CD8-positive, alpha-beta memory T cell (primary cell): ENCODE results near the gene GAB3. TPM values are rescaled to one million over a fixed set of nuclear protein-coding genes. Genes with fewer than 3 reads are reported as not detected.

Experiments used
- CTCF ChIA-PET: fragments of 350-600 bp; sonication (Branson Sonifier 250); formaldehyde crosslinking; loops from one replicate; lab custom pipeline; 2021; ENCODE audit warnings: antibody characterized with exemption; lab: Charles Lee
- POLR2A ChIA-PET: fragments of 350-600 bp; sonication (Branson Sonifier 250); formaldehyde crosslinking; loops from one replicate; lab custom pipeline; 2021; ENCODE audit warnings: antibody characterized with exemption; lab: Charles Lee
- DNase-seq, 5 donors: peaks; one replicate each; pipeline versions ENCODE4 v3.0.0 to v3.0.0-alpha.2; 2020 to 2022; ENCODE audit warnings: mixed read lengths in 1 of 5
- H3K27ac ChIP-seq: one replicate; pipeline ENCODE4 v1.7.0; 2013; ENCODE audit warnings: low read depth, mild to moderate bottlenecking, low read length, moderate library complexity
- H3K27me3 ChIP-seq: 2 replicates; pipeline ENCODE4 v1.7.0; 2013; ENCODE audit warnings: low read length, mild to moderate bottlenecking; ENCODE audit not compliant: insufficient read depth, poor library complexity, severe bottlenecking
- H3K36me3 ChIP-seq: 2 replicates; pipeline ENCODE4 v1.7.0; 2013; ENCODE audit warnings: mild to moderate bottlenecking, low read length, moderate library complexity; ENCODE audit not compliant: insufficient read depth
- H3K4me1 ChIP-seq: 2 replicates; pipeline ENCODE4 v1.7.0; 2013; ENCODE audit warnings: mild to moderate bottlenecking, low read length, moderate library complexity; ENCODE audit not compliant: insufficient read depth
- H3K4me3 ChIP-seq: 2 replicates; pipeline ENCODE4 v1.7.0; 2013; ENCODE audit warnings: mild to moderate bottlenecking, low read length
- H3K9me3 ChIP-seq: 2 replicates; pipeline ENCODE4 v1.7.0; 2013; ENCODE audit warnings: mild to moderate bottlenecking, low read length
- H3K27ac Mint-ChIP-seq, 8 donors: one replicate each; pipeline ENCODE4 v1.8.0; 2020 to 2021; ENCODE audit warnings: mixed read lengths in 8 of 8, mild to moderate bottlenecking in 6 of 8, inconsistent platforms in 3 of 8, moderate library complexity in 3 of 8
- H3K27me3 Mint-ChIP-seq, 2 donors: one replicate each; pipeline ENCODE4 v1.8.0; 2020 to 2021; ENCODE audit warnings: mixed read lengths in 2 of 2, mild to moderate bottlenecking in 1 of 2, moderate library complexity in 1 of 2
- H3K36me3 Mint-ChIP-seq, 3 donors: one replicate each; pipeline ENCODE4 v1.8.0; 2020 to 2021; ENCODE audit warnings: mixed read lengths in 3 of 3, inconsistent platforms in 1 of 3, mild to moderate bottlenecking in 1 of 3
- H3K4me1 Mint-ChIP-seq, 3 donors: one replicate each; pipeline ENCODE4 v1.8.0; 2020 to 2021; ENCODE audit warnings: mixed read lengths in 3 of 3, inconsistent platforms in 1 of 3, mild to moderate bottlenecking in 1 of 3
- H3K4me3 Mint-ChIP-seq, 7 donors: one replicate each; pipeline ENCODE4 v1.8.0; 2020 to 2021; ENCODE audit warnings: mixed read lengths in 7 of 7, mild to moderate bottlenecking in 6 of 7, moderate library complexity in 4 of 7, inconsistent platforms in 2 of 7
- H3K9me3 Mint-ChIP-seq, 5 donors: one replicate each; pipeline ENCODE4 v1.8.0; 2020 to 2022; ENCODE audit warnings: mixed read lengths in 5 of 5, mild to moderate bottlenecking in 3 of 5, moderate library complexity in 2 of 5, inconsistent platforms in 1 of 5
- polyA plus RNA-seq: library from polyadenylated mRNA; unstranded; fragments of 300-500 nt; fragmentation: Illumina TruSeq; gene quantifications from one replicate; pipeline ENCODE4 v1.2.3, GENCODE V29; 2021
- total RNA-seq, 2 experiments: library from RNA; stranded (reverse); gene quantifications; one replicate each; pipeline ENCODE4 v1.2.3, GENCODE V29; 2021

Gene GAB3
- total and polyA plus RNA-seq, 3 experiments from 2014 or later: 6.2 to 11.9 (median 6.7) TPM

- no peak overlapping the region for H3K4me3 Mint-ChIP-seq
- Histone ChIP-seq H3K4me1 (no peaks in the 10 kb centered on the region), H3K27me3 (no peaks in the 10 kb centered on the region), H3K36me3 (no peaks in the 10 kb centered on the region), H3K27ac (no peak overlapping the region), H3K9me3 (no peaks in the 10 kb centered on the region), H3K4me3 (no peak overlapping the region)
- POLR2A ChIA-PET: no interaction called here
- CTCF ChIA-PET: no interaction called here
- H3K4me1 Mint-ChIP-seq: peaks cover 0 to 13% (median 4%) of the 10 kb centered on the region in 3 donors
- no peak overlapping the region for H3K27ac Mint-ChIP-seq
- H3K36me3 Mint-ChIP-seq: no peaks in the 10 kb centered on the region
- DNase-seq: no peak
- H3K27me3 Mint-ChIP-seq: peaks cover 0 to 7% of the 10 kb centered on the region in 2 donors
- no peaks in the 10 kb centered on the region for H3K9me3 Mint-ChIP-seq
Measured at GRCh38 chrX:154785716-154786115, 34.8 kb upstream of the GAB3 start.

GRCh38 chrX:154784149-154784995 is 33.5 kb upstream of the GAB3 start:
- peak overlapping the region in 3 of 8 donors; percentile 1 to 60 (median 58) for H3K27ac Mint-ChIP-seq
- H3K36me3 Mint-ChIP-seq: peaks cover 0 to 1% (median 0%) of the 10 kb centered on the region in 3 donors
- Histone ChIP-seq H3K4me3 (peak overlapping the region; percentile 47), H3K27ac (no peak overlapping the region), H3K27me3 (no peaks in the 10 kb centered on the region), H3K36me3 (no peaks in the 10 kb centered on the region), H3K9me3 (no peaks in the 10 kb centered on the region), H3K4me1 (no peaks in the 10 kb centered on the region)
- DNase-seq: no peak
- CTCF ChIA-PET: no interaction called here
- peaks cover 0 to 7% of the 10 kb centered on the region in 2 donors for H3K27me3 Mint-ChIP-seq
- H3K4me1 Mint-ChIP-seq: peaks cover 0 to 13% (median 4%) of the 10 kb centered on the region in 3 donors
- H3K9me3 Mint-ChIP-seq: no peaks in the 10 kb centered on the region
- H3K4me3 Mint-ChIP-seq: peak overlapping the region in 4 of 7 donors; percentile 52 to 78 (median 74)
- POLR2A ChIA-PET: no interaction called here

GRCh38 chrX:154780968-154781367 is 30.1 kb upstream of the GAB3 start:
- Histone ChIP-seq H3K4me1 (no peaks in the 10 kb centered on the region), H3K27ac (no peak overlapping the region), H3K9me3 (no peaks in the 10 kb centered on the region), H3K27me3 (no peaks in the 10 kb centered on the region), H3K36me3 (peaks cover 9% of the 10 kb centered on the region), H3K4me3 (no peak overlapping the region)
- Mint-ChIP-seq H3K36me3 (peaks cover 0 to 25% (median 5%) of the 10 kb centered on the region in 3 donors), H3K4me3 (no peak overlapping the region), H3K9me3 (no peaks in the 10 kb centered on the region), H3K27me3 (peaks cover 0 to 8% of the 10 kb centered on the region in 2 donors), H3K4me1 (peaks cover 0 to 13% (median 4%) of the 10 kb centered on the region in 3 donors), H3K27ac (no peak overlapping the region)
- ChIA-PET CTCF (no interaction called here), POLR2A (no interaction called here)
- no peak for DNase-seq

- POLR2A ChIA-PET: no interaction called here
Measured at GRCh38 chrX:154779261-154779660, 28.4 kb upstream of the GAB3 start.

GRCh38 chrX:154776753-154777152 is 25.9 kb upstream of the GAB3 start:
- DNase-seq: no peak
- Histone ChIP-seq H3K36me3 (peaks cover 30% of the 10 kb centered on the region), H3K27ac (no peak overlapping the region), H3K4me1 (no peaks in the 10 kb centered on the region), H3K9me3 (no peaks in the 10 kb centered on the region), H3K4me3 (no peak overlapping the region), H3K27me3 (no peaks in the 10 kb centered on the region)
- peaks cover 0 to 1% (median 0%) of the 10 kb centered on the region in 3 donors for H3K4me1 Mint-ChIP-seq
- POLR2A ChIA-PET: no interaction called here
- H3K27me3 Mint-ChIP-seq: peaks cover 0 to 3% of the 10 kb centered on the region in 2 donors
- no peak overlapping the region for H3K4me3 Mint-ChIP-seq
- peaks cover 0 to 2% (median 0%) of the 10 kb centered on the region in 5 donors for H3K9me3 Mint-ChIP-seq
- H3K27ac Mint-ChIP-seq: peak overlapping the region in 1 of 8 donors; percentile 67
- CTCF ChIA-PET: no interaction called here
- peaks cover 0 to 59% (median 5%) of the 10 kb centered on the region in 3 donors for H3K36me3 Mint-ChIP-seq

More at GRCh38 chrX:154779261-154779660, 28.4 kb upstream of the GAB3 start:
- no peak for DNase-seq
- peaks cover 0 to 2% (median 0%) of the 10 kb centered on the region in 5 donors for H3K9me3 Mint-ChIP-seq
- no peak overlapping the region for H3K4me3 ChIP-seq
- H3K4me1 ChIP-seq: no peaks in the 10 kb centered on the region
- peaks cover 0 to 10% (median 3%) of the 10 kb centered on the region in 3 donors for H3K4me1 Mint-ChIP-seq
- CTCF ChIA-PET: no interaction called here
- H3K27ac Mint-ChIP-seq: peak overlapping the region in 1 of 8 donors; percentile 23
- H3K36me3 ChIP-seq: peaks cover 24% of the 10 kb centered on the region
- peaks cover 0 to 7% of the 10 kb centered on the region in 2 donors for H3K27me3 Mint-ChIP-seq
- H3K4me3 Mint-ChIP-seq: no peak overlapping the region
- H3K9me3 ChIP-seq: no peaks in the 10 kb centered on the region
- H3K27ac ChIP-seq: no peak overlapping the region
- peaks cover 0 to 42% (median 5%) of the 10 kb centered on the region in 3 donors for H3K36me3 Mint-ChIP-seq
- no peaks in the 10 kb centered on the region for H3K27me3 ChIP-seq

- H3K4me1 ChIP-seq: no peaks in the 10 kb centered on the region
- ChIA-PET CTCF (no interaction called here), POLR2A (no interaction called here)
- H3K27me3 ChIP-seq: no peaks in the 10 kb centered on the region
- Mint-ChIP-seq H3K9me3 (peaks cover 0 to 2% (median 0%) of the 10 kb centered on the region in 5 donors), H3K4me1 (peaks cover 0 to 2% (median 0%) of the 10 kb centered on the region in 3 donors), H3K27ac (peak overlapping the region in 2 of 8 donors; percentile 52 to 76), H3K4me3 (no peak overlapping the region), H3K36me3 (peaks cover 0 to 69% (median 5%) of the 10 kb centered on the region in 3 donors), H3K27me3 (peaks cover 0 to 3% of the 10 kb centered on the region in 2 donors)
- DNase-seq: no peak
- no peak overlapping the region for H3K4me3 ChIP-seq
- no peak overlapping the region for H3K27ac ChIP-seq
- H3K36me3 ChIP-seq: peaks cover 33% of the 10 kb centered on the region
- no peaks in the 10 kb centered on the region for H3K9me3 ChIP-seq
Measured at GRCh38 chrX:154775419-154776349, 24.8 kb upstream of the GAB3 start.

- peaks cover 0 to 4% (median 0%) of the 10 kb centered on the region in 3 donors for H3K4me1 Mint-ChIP-seq
- H3K9me3 ChIP-seq: no peaks in the 10 kb centered on the region
- peaks cover 0 to 5% of the 10 kb centered on the region in 2 donors for H3K27me3 Mint-ChIP-seq
- H3K4me3 ChIP-seq: no peak overlapping the region
- no peaks in the 10 kb centered on the region for H3K4me1 ChIP-seq
- DNase-seq: no peak
- H3K27me3 ChIP-seq: no peaks in the 10 kb centered on the region
- H3K36me3 Mint-ChIP-seq: peaks cover 0 to 77% (median 5%) of the 10 kb centered on the region in 3 donors
- H3K9me3 Mint-ChIP-seq: peaks cover 0 to 2% (median 0%) of the 10 kb centered on the region in 5 donors
- H3K36me3 ChIP-seq: peaks cover 36% of the 10 kb centered on the region
- no peak overlapping the region for H3K4me3 Mint-ChIP-seq
- CTCF ChIA-PET: no interaction called here
- peak overlapping the region in 2 of 8 donors; percentile 77 to 80 for H3K27ac Mint-ChIP-seq
- POLR2A ChIA-PET: no interaction called here
- H3K27ac ChIP-seq: no peak overlapping the region
Measured at GRCh38 chrX:154774622-154775021, 23.7 kb upstream of the GAB3 start.
